Parathyroid adenoma (tissue), 2 donors: ENCODE data around the gene DENND6B.

Source experiments
- H2AFZ ChIP-seq: fragments of 300-600 bp; sonication (generic); one replicate; pipeline ENCODE4 v1.7.0; 2017; ENCODE audit warnings: antibody characterized with exemption, mild to moderate bottlenecking
- H3K27ac ChIP-seq: fragments of 300-600 bp; sonication (generic); one replicate; pipeline ENCODE4 v1.7.0; 2017
- H3K27me3 ChIP-seq: fragments of 300-600 bp; sonication (generic); one replicate; pipeline ENCODE4 v1.7.0; 2017; ENCODE audit warnings: low read length; ENCODE audit not compliant: control insufficient read depth, insufficient read depth
- H3K36me3 ChIP-seq: fragments of 300-600 bp; sonication (generic); one replicate; pipeline ENCODE4 v1.7.0; 2017; ENCODE audit warnings: low read length; ENCODE audit not compliant: control insufficient read depth, insufficient read depth
- H3K4me1 ChIP-seq: fragments of 300-600 bp; sonication (generic); one replicate; pipeline ENCODE4 v1.7.0; 2017; ENCODE audit warnings: control low read depth
- H3K4me2 ChIP-seq: fragments of 300-600 bp; sonication (generic); one replicate; pipeline ENCODE4 v1.7.0; 2017; ENCODE audit warnings: low read length
- H3K4me3 ChIP-seq: fragments of 300-600 bp; sonication (generic); one replicate; pipeline ENCODE4 v1.7.0; 2017; ENCODE audit warnings: low read depth, low read length
- H3K79me2 ChIP-seq: fragments of 300-600 bp; sonication (generic); one replicate; pipeline ENCODE4 v1.7.0; 2017; ENCODE audit warnings: control low read depth
- H3K9ac ChIP-seq: fragments of 300-600 bp; sonication (generic); one replicate; pipeline ENCODE4 v1.7.0; 2017; ENCODE audit warnings: mild to moderate bottlenecking
- H3K9me3 ChIP-seq: fragments of 300-600 bp; sonication (generic); one replicate; pipeline ENCODE4 v1.7.0; 2017; ENCODE audit warnings: low read length; ENCODE audit not compliant: control insufficient read depth
- CTCF ChIP-seq: fragments of 300-600 bp; sonication (generic); IDR thresholded peaks from one replicate; pipeline ENCODE4 v1.7.0; 2017; ENCODE audit warnings: antibody characterized with exemption, mild to moderate bottlenecking
- donor health status: primary hyperparathyroidism.

Gene DENND6B

GRCh38 chr22:50294319-50294656 lies 32.5 kb downstream of the DENND6B start:
- H3K79me2 ChIP-seq, result peaks cover 41% of the 10 kb centered on the region
- H2AFZ ChIP-seq, result no peak overlapping the region
- no peak for TF ChIP-seq CTCF
- no peak overlapping the region for H3K4me3 ChIP-seq
- H3K36me3 ChIP-seq, result no peaks in the 10 kb centered on the region
- no peak overlapping the region for H3K9ac ChIP-seq
- H3K9me3 ChIP-seq, result no peaks in the 10 kb centered on the region
- H3K27ac ChIP-seq, result peak overlapping the region; percentile 76
- no peaks in the 10 kb centered on the region for H3K27me3 ChIP-seq
- H3K4me2 ChIP-seq, result no peak overlapping the region
- H3K4me1 ChIP-seq, result peaks cover 19% of the 10 kb centered on the region

GRCh38 chr22:50293441-50294318 lies 33.1 kb downstream of the DENND6B start:
- Histone ChIP-seq H3K9ac (no peak overlapping the region), H3K36me3 (no peaks in the 10 kb centered on the region), H3K4me2 (peak overlapping the region; percentile 34), H3K27me3 (no peaks in the 10 kb centered on the region), H3K9me3 (no peaks in the 10 kb centered on the region), H3K79me2 (peaks cover 40% of the 10 kb centered on the region), H3K27ac (peak overlapping the region; percentile 76), H3K4me3 (peak overlapping the region; percentile 3), H2AFZ (no peak overlapping the region), H3K4me1 (peaks cover 17% of the 10 kb centered on the region)
- TF ChIP-seq CTCF, result no peak

GRCh38 chr22:50292643-50293440 lies 34.0 kb downstream of the DENND6B start:
- Histone ChIP-seq H3K79me2 (peaks cover 37% of the 10 kb centered on the region), H3K4me2 (peak overlapping the region; percentile 34), H3K9me3 (no peaks in the 10 kb centered on the region), H2AFZ (no peak overlapping the region), H3K4me3 (peak overlapping the region; percentile 1), H3K9ac (no peak overlapping the region), H3K36me3 (no peaks in the 10 kb centered on the region), H3K27ac (peak overlapping the region; percentile 76), H3K4me1 (peaks cover 20% of the 10 kb centered on the region), H3K27me3 (no peaks in the 10 kb centered on the region)
- TF ChIP-seq CTCF, result no peak

- H3K36me3 ChIP-seq, result no peaks in the 10 kb centered on the region
- H3K9ac ChIP-seq, result no peak overlapping the region
- no peak for TF ChIP-seq CTCF
- peaks cover 17% of the 10 kb centered on the region for H3K4me1 ChIP-seq
- H2AFZ ChIP-seq, result no peak overlapping the region
- H3K4me3 ChIP-seq, result no peak overlapping the region
- H3K4me2 ChIP-seq, result no peak overlapping the region
- H3K27ac ChIP-seq, result no peak overlapping the region
- H3K9me3 ChIP-seq, result no peaks in the 10 kb centered on the region
- H3K27me3 ChIP-seq, result no peaks in the 10 kb centered on the region
- peaks cover 31% of the 10 kb centered on the region for H3K79me2 ChIP-seq
Observed at GRCh38 chr22:50289942-50290630, 36.7 kb downstream of the DENND6B start.
